Measurements from ENCODE around the gene MEX3D.

MEX3D gene

DNA sequence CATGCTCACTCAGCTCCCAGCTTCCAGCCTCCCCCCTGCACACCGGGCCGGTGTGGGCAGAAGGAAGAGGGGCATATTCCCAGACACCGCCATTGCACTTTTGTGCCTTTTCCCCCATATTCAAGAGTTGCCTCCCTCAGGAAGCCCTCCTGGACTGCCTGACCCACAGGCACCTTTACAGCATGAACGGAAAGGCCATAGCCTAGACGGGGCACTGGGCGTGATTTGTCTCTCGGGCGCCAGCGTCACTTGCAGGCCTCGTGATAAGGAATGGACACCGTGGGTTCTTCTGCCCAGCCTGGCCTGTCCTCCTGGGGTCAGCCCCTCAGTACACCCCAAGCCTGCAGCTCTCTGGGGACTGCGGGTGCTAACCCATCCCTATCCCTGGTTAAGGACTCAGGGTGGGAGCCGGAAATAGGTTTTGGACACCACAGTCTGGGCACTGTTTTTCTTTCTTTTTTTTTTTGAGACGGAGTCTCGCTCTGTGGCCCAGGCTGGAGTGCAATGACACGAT lies 38.1 kb upstream of the MEX3D start:
- in situ Hi-C loops (cut with HindIII; ENCODE audit: low sequenced_read_pairs) = no loop called here
- DNase-seq (ENCODE audit: low read depth, low spot score) = no peak
- TF ChIP-seq, protein P1, sequence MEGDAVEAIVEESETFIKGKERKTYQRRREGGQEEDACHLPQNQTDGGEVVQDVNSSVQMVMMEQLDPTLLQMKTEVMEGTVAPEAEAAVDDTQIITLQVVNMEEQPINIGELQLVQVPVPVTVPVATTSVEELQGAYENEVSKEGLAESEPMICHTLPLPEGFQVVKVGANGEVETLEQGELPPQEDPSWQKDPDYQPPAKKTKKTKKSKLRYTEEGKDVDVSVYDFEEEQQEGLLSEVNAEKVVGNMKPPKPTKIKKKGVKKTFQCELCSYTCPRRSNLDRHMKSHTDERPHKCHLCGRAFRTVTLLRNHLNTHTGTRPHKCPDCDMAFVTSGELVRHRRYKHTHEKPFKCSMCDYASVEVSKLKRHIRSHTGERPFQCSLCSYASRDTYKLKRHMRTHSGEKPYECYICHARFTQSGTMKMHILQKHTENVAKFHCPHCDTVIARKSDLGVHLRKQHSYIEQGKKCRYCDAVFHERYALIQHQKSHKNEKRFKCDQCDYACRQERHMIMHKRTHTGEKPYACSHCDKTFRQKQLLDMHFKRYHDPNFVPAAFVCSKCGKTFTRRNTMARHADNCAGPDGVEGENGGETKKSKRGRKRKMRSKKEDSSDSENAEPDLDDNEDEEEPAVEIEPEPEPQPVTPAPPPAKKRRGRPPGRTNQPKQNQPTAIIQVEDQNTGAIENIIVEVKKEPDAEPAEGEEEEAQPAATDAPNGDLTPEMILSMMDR (IDR thresholded peaks at IDR 0.05; ENCODE audit: low read depth, low read length) = no peak
- H3K4me3 ChIP-seq (ENCODE audit: low read depth, low read length) = peak overlapping the region; percentile 48

DNA sequence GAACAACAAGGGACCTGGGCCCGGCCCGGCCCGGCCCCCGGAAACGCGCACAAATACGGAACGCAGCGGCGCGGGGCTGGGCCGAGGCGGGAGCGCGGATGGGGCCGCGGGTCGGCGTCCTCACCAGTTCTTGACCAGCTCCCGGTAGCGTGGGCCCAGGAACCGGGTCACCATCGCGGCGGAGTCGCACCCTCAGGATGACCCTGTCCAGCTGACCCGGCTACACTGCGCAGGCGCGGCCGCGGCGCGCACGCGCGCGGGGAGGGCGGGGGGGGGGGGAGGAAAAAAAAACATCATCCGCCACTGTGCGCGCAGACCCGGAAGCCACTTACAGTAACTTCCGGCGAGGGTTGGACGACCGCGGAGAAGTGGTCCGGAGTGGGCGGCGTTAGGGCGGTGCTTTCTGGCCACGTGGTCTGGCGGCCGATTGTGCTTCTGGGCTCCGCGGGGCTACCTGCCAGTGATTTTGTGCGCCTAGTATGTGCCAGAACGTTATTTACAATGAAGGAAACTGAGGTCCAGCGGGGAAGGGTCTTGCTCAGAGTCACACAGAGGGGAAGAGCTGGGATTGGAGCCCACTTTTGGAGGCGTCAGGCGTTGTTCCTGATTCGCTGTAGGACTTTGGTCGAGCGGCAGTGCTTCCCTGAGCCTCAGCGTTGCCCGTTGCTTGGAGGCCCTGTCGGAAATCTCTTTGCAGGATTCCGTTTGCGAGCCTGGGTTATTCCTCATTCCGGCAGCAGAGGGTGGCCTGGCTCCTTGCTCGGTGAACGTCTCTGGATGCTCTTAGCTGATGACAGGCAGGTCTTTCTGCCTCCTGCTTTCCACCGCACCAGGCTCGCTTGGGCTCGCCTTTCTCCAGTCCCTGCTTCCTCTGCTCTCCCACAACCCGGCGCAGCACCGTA lies 37.4 kb upstream of the MEX3D start, which contains the start of gene UQCR11:
Gene UQCR11, minus strand, starts transcription at position 227 of the 902 bp plus-strand sequence. Its CDS starts 53 bp downstream, at position 174.
- TF ChIP-seq, protein P1 (IDR thresholded peaks at IDR 0.05; ENCODE audit: low read depth, low read length) = peak; percentile 60
- in situ Hi-C loops (cut with HindIII; ENCODE audit: low sequenced_read_pairs) = no loop called here
- peak within 1 kb of the TSS; percentile 97 for H3K4me3 ChIP-seq (ENCODE audit: low read depth, low read length)
- peak; percentile 96 for DNase-seq (ENCODE audit: low read depth, low spot score)

DNA sequence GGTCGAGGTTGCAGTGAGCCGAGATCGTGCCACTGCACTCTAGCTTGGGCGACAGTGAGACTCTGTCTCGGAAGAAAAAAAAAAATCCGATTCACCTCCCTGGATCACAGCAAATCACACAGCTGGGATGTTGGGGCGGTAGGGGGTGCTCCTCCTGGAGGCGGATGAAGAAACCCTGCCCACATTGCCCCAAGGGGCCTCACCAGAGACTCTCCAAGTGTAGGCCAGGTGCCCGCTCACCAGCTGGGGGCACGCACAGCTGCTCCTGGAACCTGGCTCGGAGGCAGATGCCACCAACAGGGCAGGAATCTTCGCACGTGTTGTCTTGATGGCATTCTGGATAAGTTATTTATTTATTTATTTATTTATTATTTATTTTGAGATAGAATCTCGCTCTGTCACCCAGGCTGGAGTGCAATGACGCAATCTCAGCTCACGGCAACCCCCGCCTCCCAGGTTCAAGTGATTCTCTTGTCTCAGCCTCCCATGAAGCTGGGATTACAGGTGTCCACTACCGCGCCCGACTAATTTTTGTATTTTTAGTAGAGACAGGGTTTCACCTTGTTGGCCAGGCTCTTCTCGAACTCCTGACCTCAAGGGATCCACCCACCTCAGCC lies 34.1 kb upstream of the MEX3D start:
- TF ChIP-seq, protein P1 (IDR thresholded peaks at IDR 0.05; ENCODE audit: low read depth, low read length) = no peak
- DNase-seq (ENCODE audit: low read depth, low spot score) = no peak
- H3K4me3 ChIP-seq (ENCODE audit: low read depth, low read length) = no peak overlapping the region
- in situ Hi-C loops (cut with HindIII; ENCODE audit: low sequenced_read_pairs) = no loop called here

DNA sequence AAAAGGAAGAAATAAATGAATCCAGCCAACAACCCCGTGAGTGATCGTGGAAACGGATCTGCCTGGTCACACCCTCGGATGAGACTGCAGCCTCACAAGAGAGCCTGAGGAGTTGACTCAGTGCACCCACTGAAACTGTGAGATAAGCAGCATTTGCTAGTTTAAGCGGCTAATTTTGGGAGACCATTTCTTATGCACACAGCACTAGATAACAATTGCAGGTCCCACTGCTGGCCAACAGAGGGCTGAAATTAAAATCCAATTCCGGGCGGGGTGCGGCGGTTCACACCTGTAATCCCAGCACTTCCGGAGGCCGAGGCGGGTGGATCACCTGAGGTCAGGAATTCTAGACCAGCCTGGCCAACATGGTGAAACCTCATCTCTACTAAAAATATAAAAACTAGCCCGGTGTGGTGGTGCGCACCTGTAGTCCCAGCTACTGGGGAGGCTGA lies 33.5 kb upstream of the MEX3D start:
- DNase-seq (ENCODE audit: low read depth, low spot score) = no peak
- in situ Hi-C loops (cut with HindIII; ENCODE audit: low sequenced_read_pairs) = no loop called here
- TF ChIP-seq, protein P1 (IDR thresholded peaks at IDR 0.05; ENCODE audit: low read depth, low read length) = peak; percentile 2
- no peak overlapping the region for H3K4me3 ChIP-seq (ENCODE audit: low read depth, low read length)

DNA sequence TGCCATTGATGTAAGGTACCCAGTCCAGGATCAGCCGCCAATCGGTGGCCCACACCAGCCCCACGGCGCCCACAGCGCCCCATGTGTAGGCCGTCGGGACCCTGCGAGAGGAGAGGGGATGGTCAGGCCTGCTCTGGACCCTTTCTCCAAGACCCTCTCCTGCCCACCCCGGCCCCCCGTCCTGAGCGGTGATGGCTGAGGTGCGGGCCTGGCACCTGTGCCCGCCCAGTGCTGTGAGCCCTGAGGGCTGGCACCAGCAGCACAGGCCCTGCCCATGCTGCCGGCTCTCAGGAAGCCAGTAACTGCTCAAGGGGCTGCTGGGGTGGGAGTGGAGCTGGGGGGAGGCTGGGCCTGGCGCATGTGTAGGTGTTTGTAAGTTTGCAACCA lies 31.3 kb upstream of the MEX3D start:
- H3K4me3 ChIP-seq (ENCODE audit: low read depth, low read length) = no peak overlapping the region
- in situ Hi-C loops (cut with HindIII; ENCODE audit: low sequenced_read_pairs) = no loop called here
- DNase-seq (ENCODE audit: low read depth, low spot score) = no peak
- TF ChIP-seq, protein P1 (IDR thresholded peaks at IDR 0.05; ENCODE audit: low read depth, low read length) = no peak

DNA sequence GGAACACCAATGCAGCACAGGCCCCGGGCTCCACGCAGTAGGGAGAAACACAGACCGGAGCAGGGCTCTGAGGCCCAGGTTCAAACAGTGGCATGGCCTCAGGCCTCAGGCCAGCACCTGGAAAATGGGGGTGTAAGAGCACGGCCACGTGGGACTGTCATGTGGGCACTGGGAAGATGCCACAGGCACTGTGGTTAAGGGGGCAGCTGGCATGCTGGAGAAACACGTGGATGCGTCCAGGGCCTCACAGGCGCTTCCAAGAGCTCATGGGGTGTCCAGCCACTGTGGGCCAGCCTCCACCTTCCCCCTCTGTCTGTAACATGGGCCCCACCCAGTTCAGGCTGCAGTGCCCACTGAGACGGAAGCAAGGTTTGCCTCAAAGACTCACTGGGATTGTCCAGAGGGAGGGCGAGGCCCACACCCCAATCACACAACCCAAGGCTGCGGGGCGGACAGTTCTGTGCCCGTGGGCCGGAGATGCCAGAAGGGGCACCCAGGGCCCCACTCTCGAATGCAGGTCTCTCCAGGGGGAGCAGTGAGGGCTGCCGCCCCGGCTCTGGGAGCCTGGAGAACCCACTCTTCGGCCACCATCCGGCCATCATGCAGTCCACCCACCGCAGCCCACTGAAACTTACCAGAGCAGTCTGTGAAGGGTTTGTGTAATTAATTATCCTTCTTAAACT lies 30.8 kb upstream of the MEX3D start:
- H3K4me3 ChIP-seq (ENCODE audit: low read depth, low read length) = no peak overlapping the region
- in situ Hi-C loops (cut with HindIII; ENCODE audit: low sequenced_read_pairs) = no loop called here
- TF ChIP-seq, protein P1 (IDR thresholded peaks at IDR 0.05; ENCODE audit: low read depth, low read length) = no peak
- DNase-seq (ENCODE audit: low read depth, low spot score) = no peak

Data from astrocyte of the spinal cord (primary cell).